ENCODE measurements around the gene MS4A2. TPM values are rescaled to one million over a fixed set of nuclear protein-coding genes. Genes with fewer than 3 reads are reported as not detected.
"Not testable (repeated sequence)": the region's sequence is repeated elsewhere in the genome, so short reads cannot be mapped to it uniquely, and the experiment has no call there.

The MS4A2 gene
- total RNA-seq, 1 donor from 2014 or later: not detected

GRCh38 chr11:60100516-60100915 lies 12.1 kb downstream of the MS4A2 start:
- H3K4me3 Mint-ChIP-seq (ENCODE audit: unreplicated experiment): no peak overlapping the region

GRCh38 chr11:60101368-60101767 lies 12.9 kb downstream of the MS4A2 start:
- not testable (repeated sequence) for H3K4me1 Mint-ChIP-seq (ENCODE audit: unreplicated experiment); H3K27ac Mint-ChIP-seq (ENCODE audit: unreplicated experiment); DNase-seq (ENCODE audit: extremely low spot score, unreplicated experiment)

More at GRCh38 chr11:60100516-60100915, 12.1 kb downstream of the MS4A2 start:
- Mint-ChIP-seq H3K27me3 (ENCODE audit: unreplicated experiment) (no peaks in the 10 kb centered on the region), H3K36me3 (ENCODE audit: unreplicated experiment) (no peaks in the 10 kb centered on the region), H3K4me1 (ENCODE audit: unreplicated experiment) (no peaks in the 10 kb centered on the region), H3K9me3 (ENCODE audit: unreplicated experiment) (no peaks in the 10 kb centered on the region), H3K27ac (ENCODE audit: unreplicated experiment) (no peak overlapping the region)
- DNase-seq (ENCODE audit: extremely low spot score, unreplicated experiment): no peak
- no peak for TF ChIP-seq CTCF (IDR thresholded peaks at IDR 0.05)

DNA sequence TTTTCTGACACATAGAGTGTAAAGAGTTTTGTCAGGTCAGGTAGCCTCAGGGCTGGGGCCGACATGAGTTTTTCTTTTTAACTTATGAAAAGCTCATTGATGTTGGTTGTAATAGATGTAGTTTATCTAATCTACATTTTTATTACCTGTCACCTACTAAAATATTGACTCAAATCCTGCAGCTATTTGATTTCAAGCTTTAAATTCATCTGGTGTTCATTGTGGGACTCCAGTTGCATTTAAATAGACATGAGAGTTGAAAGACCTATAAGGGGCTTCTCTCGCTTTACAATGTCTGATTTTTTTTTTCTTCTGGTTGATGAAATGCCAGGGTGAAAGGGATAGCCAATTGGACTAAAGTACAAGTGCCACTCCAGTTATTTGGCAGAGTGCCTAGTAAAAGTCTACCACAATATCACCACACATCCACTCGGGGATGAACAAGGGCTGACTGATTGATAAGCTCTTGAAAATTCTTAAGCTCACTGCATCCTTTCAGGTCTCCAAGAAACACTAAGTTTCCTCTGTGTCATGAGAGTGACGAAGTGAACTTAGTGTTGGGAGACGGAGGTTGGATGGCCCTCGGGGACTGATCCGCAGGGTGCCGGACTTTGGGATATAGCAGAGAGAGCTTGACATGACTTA lies 16.1 kb downstream of the MS4A2 start:
- not testable (repeated sequence) for H3K4me3 Mint-ChIP-seq (ENCODE audit: unreplicated experiment); DNase-seq (ENCODE audit: extremely low spot score, unreplicated experiment); H3K27ac Mint-ChIP-seq (ENCODE audit: unreplicated experiment); H3K36me3 Mint-ChIP-seq (ENCODE audit: unreplicated experiment); H3K27me3 Mint-ChIP-seq (ENCODE audit: unreplicated experiment); H3K9me3 Mint-ChIP-seq (ENCODE audit: unreplicated experiment); H3K4me1 Mint-ChIP-seq (ENCODE audit: unreplicated experiment)

More at GRCh38 chr11:60101368-60101767, 12.9 kb downstream of the MS4A2 start:
- H3K27me3 Mint-ChIP-seq (ENCODE audit: unreplicated experiment); H3K9me3 Mint-ChIP-seq (ENCODE audit: unreplicated experiment); H3K4me3 Mint-ChIP-seq (ENCODE audit: unreplicated experiment); H3K36me3 Mint-ChIP-seq (ENCODE audit: unreplicated experiment): not testable (repeated sequence)

DNA sequence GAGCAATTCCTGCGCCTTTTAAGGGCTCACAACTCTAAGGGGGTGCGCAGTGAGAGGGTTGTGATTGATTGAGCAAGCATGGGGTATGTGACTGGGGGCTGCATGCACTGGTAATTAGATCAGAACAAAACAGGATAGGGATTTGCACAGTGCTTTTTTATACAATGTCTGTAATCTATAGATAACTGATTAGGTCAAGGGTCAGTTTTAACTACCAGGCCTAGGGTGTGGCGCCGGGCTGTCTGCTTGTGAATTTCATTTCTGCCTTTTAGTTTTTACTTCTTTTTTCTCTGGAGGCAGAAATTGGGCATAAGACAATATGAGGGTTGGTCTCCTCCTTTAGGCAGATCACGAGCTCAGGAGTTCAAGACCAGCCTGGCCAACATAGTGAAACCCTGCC lies 20.2 kb downstream of the MS4A2 start:
- not testable (repeated sequence) for H3K4me1 Mint-ChIP-seq (ENCODE audit: unreplicated experiment); H3K27ac Mint-ChIP-seq (ENCODE audit: unreplicated experiment); H3K4me3 Mint-ChIP-seq (ENCODE audit: unreplicated experiment); H3K9me3 Mint-ChIP-seq (ENCODE audit: unreplicated experiment); H3K36me3 Mint-ChIP-seq (ENCODE audit: unreplicated experiment); H3K27me3 Mint-ChIP-seq (ENCODE audit: unreplicated experiment); DNase-seq (ENCODE audit: extremely low spot score, unreplicated experiment)

DNA sequence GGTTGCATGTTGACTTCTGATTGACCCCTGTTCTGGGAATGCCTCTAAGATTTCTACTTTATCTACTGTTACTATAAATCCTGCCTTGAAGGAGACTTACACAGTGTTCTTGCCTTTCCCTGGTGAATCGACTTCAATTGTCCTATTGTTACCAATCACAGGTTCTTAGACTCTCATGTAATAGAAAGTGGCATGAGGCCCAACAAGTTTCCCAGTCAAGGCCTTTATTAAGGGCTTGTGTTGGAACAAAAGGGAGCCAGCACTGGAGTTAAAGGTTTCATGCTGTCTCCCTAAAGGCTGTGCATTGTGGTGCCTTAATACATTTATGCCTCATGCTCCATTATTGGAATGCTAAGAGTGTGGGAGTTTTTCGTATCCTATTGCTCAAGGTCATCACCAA lies 23.3 kb downstream of the MS4A2 start:
- Mint-ChIP-seq H3K4me1 (ENCODE audit: unreplicated experiment) (no peaks in the 10 kb centered on the region), H3K27ac (ENCODE audit: unreplicated experiment) (no peak overlapping the region), H3K27me3 (ENCODE audit: unreplicated experiment) (peaks cover 2% of the 10 kb centered on the region), H3K9me3 (ENCODE audit: unreplicated experiment) (no peaks in the 10 kb centered on the region), H3K36me3 (ENCODE audit: unreplicated experiment) (no peaks in the 10 kb centered on the region), H3K4me3 (ENCODE audit: unreplicated experiment) (no peak overlapping the region)
- DNase-seq (ENCODE audit: extremely low spot score, unreplicated experiment): no peak
- TF ChIP-seq CTCF (IDR thresholded peaks at IDR 0.05): no peak

DNA sequence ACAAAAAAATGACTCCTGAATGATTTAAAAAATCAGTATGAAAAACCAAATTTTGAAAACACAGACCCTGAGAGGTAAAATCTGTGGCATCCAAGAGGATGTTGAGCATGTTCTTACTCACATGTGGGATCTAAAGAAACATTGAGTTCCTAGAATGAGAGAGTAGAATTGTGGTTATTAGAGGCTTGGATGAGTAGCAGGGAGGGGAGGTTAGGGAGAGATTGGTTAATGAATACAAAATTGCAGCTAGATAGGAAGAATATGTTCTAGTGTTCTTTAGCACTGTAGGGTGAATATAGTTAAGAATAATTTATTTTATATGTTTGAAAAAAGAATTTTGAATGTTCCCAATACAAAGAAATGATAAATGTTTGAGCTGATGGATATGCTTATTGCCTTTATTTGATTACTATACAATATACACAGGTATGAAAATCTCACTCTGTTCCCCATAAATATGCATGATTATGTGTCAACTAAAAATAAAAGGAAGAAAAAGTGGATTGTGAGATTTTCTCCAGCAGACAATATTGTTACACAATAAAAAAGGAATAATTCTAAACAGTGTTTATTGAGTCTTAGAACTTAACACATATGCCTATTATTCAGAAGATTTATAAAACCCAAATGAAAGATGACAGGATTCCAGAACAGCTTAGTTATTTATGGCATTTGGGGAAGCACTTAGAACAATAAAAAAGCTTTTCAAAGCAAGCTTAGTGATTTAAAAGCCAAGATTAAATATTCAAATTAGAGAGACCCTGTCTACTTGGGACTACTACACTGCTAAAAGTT lies 28.7 kb downstream of the MS4A2 start:
- H3K27me3 Mint-ChIP-seq (ENCODE audit: unreplicated experiment): no peaks in the 10 kb centered on the region
- H3K4me1 Mint-ChIP-seq (ENCODE audit: unreplicated experiment): no peaks in the 10 kb centered on the region
- no peak for TF ChIP-seq CTCF (IDR thresholded peaks at IDR 0.05)
- no peak for DNase-seq (ENCODE audit: extremely low spot score, unreplicated experiment)
- no peaks in the 10 kb centered on the region for H3K9me3 Mint-ChIP-seq (ENCODE audit: unreplicated experiment)
- H3K36me3 Mint-ChIP-seq (ENCODE audit: unreplicated experiment): no peaks in the 10 kb centered on the region
- no peak overlapping the region for H3K4me3 Mint-ChIP-seq (ENCODE audit: unreplicated experiment)
- no peak overlapping the region for H3K27ac Mint-ChIP-seq (ENCODE audit: unreplicated experiment)
